ENCODE results near the gene LRRC32.
"Not testable (repeated sequence)": the region's sequence is repeated elsewhere in the genome, so short reads cannot be mapped to it uniquely, and the experiment has no call there.

Gene LRRC32

DNA sequence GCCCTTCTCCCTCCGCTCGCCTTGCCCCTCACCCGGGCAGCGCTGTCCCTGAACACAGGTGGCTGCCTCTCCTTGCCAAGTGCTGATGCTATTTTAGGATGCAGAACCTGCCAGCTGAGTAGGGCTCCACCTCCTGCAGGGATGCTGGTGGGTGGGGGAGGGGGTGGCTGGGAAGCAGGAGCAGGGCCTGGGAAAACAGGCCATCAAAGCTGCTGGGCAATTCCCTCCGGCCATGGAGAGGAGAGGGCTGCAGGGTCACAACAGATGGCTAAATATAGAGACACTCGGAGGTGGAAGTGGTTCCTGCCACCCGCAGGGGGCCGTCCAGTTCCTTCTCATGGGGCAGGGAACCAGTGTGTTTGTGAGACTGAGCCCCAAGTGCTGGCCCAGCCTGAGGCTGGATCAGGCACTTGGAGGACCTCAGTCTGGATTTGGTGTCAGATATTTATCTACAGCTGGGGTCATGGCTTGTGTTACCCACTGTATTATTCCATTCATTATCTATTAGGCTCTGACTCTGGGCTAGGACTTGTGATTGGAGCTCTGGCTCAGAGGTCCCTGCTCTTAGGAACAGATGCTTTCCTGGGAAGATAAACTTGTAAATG is 59.6 kb downstream of the LRRC32 start:
- DNase-seq (ENCODE audit: low read depth): no peak

DNA sequence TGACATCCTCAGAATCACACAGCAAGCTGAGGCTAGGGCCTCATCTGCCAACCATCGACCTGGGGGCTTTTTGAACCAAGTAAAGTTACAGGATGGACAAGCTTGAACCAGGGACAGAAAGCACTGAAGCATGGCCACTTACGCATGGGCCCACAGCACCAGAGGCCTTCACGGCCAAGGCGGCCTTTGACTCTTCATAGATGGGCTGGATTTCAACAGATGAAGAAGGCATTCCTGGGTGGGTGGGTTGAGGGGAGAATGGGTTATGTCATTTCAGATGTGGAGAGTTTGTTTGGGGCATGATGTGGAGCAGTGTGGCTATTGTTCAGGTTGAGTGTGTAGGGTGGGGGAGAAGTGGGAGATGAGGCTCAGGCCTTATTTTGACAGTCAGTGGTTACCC is 60.2 kb downstream of the LRRC32 start:
- DNase-seq (ENCODE audit: low read depth): no peak

DNA sequence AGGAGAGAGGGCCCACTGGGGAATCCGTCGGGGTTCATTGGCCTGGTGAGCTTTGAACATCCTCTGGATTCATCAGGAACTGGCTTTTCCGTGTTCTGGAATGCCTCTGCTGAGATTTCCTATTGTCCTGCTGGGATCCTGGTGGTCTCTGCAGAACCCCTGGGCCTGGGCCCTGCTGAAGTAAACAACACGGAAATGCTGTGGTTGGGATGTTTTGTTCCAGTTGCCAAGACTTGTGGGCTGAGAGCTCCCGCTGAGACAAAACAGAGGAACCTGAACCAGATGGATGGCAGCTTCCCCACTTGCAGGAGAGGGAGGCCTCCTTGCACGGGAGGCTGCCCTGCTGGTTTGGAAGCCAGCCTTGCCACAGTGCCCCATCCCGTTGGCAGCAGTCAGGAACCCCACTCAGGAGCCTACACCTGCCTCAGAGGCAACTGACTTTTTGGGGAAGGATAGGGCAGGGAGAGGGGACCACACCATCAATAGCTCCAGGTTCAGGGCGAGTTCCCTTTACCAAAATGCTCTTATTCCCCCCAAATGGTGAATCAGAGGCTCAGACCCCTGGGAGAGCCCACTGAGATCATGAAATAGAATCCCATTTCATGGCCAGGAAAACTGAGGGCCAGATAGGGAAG is 60.7 kb downstream of the LRRC32 start:
- DNase-seq (ENCODE audit: low read depth): no peak

GRCh38 chr11:76608879-76609460 is 61.6 kb downstream of the LRRC32 start:
- not testable (repeated sequence) for DNase-seq (ENCODE audit: low read depth)

DNA sequence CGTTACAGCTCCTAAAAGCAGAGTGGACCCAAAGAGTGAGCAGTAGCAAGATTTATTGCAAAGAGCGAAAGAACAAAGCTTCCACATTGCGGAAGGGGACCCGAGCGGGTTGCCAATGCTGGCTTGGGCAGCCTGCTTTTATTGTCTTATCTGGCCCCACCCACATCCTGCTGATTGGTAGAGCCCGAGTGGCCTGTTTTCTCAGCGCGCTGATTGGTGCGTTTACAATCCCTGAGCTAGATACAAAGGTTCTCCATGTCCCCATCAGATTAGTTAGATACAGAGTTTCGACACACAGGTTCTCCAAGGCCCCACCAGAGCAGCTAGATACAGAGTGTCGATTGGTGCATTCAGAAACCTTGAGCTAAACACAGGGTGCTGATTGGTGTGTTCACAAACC is 62.3 kb downstream of the LRRC32 start:
- DNase-seq (ENCODE audit: low read depth): not testable (repeated sequence)
